Fibroblast of lung (primary cell): Measurements from ENCODE around the gene DIAPH3. TPM values are rescaled to one million over a fixed set of nuclear protein-coding genes. Genes with fewer than 3 reads are reported as not detected.
"Not testable (repeated sequence)": the region's sequence is repeated elsewhere in the genome, so short reads cannot be mapped to it uniquely, and the experiment has no call there.

Experiments
- DNase-seq, 2 donors: peaks; one replicate each; pipeline versions ENCODE4 v3.0.0 to v3.0.0-alpha.2; 2010; ENCODE audit warnings: low read depth in 2 of 2
- H2AFZ ChIP-seq: 2 replicates; pipeline ENCODE4 v1.5.1; 2012; ENCODE audit warnings: low read length, control low read depth, inconsistent platforms
- H3K27ac ChIP-seq: 2 replicates; pipeline ENCODE4 v1.5.1; 2011; ENCODE audit warnings: low read length, control low read depth; ENCODE audit not compliant: insufficient read depth
- H3K27me3 ChIP-seq: 2 replicates; pipeline ENCODE4 v1.5.1; 2011; ENCODE audit warnings: mild to moderate bottlenecking, low read length; ENCODE audit not compliant: control insufficient read depth, insufficient read depth
- H3K36me3 ChIP-seq: 2 replicates; pipeline ENCODE4 v1.5.1; 2011; ENCODE audit warnings: low read length; ENCODE audit not compliant: control insufficient read depth, insufficient read depth
- H3K4me1 ChIP-seq: 2 replicates; pipeline ENCODE4 v1.5.1; 2011; ENCODE audit warnings: low read length; ENCODE audit not compliant: control insufficient read depth, insufficient read depth; ENCODE audit errors: extremely low read depth
- H3K4me2 ChIP-seq: 2 replicates; pipeline ENCODE4 v1.5.1; 2011; ENCODE audit warnings: low read length, control low read depth; ENCODE audit not compliant: insufficient read depth; ENCODE audit errors: extremely low read depth
- H3K4me3 ChIP-seq, 4 experiments: fragments of 200-600 bp in 1 of 4; sonication (generic) in 1 of 4; replicated peaks in 1 of 4; 2 replicates each; pipeline ENCODE4 v1.5.1; 2011 to 2016; ENCODE audit warnings: low read length in 4 of 4, low read depth in 3 of 4, mild to moderate bottlenecking in 3 of 4, control low read depth in 2 of 4, inconsistent platforms in 1 of 4, mixed read lengths in 1 of 4; ENCODE audit not compliant: insufficient read depth in 1 of 4; ENCODE audit errors: control extremely low read depth in 1 of 4
- H3K79me2 ChIP-seq: 2 replicates; pipeline ENCODE4 v1.5.1; 2012; ENCODE audit warnings: mild to moderate bottlenecking, low read length, inconsistent platforms; ENCODE audit not compliant: control insufficient read depth, insufficient read depth
- H3K9ac ChIP-seq: 2 replicates; pipeline ENCODE4 v1.5.1; 2011; ENCODE audit warnings: mild to moderate bottlenecking, low read length, control low read depth; ENCODE audit not compliant: insufficient read depth
- H3K9me3 ChIP-seq: 2 replicates; pipeline ENCODE4 v1.5.1; 2012; ENCODE audit warnings: low read depth, low read length; ENCODE audit not compliant: control insufficient read depth, insufficient read depth
- H4K20me1 ChIP-seq: 2 replicates; pipeline ENCODE4 v1.5.1; 2011; ENCODE audit warnings: low read length; ENCODE audit not compliant: control insufficient read depth, insufficient read depth; ENCODE audit errors: extremely low read depth
- CTCF ChIP-seq, 2 donors: IDR thresholded peaks in 1 of 2; conservative IDR thresholded peaks in 1 of 2; 1 replicate in 1 of 2; 2 replicates in 1 of 2; pipeline ENCODE4 v1.5.1; 2011 to 2012; ENCODE audit warnings: low read length in 2 of 2, control low read depth in 1 of 2, inconsistent platforms in 1 of 2, low read depth in 1 of 2, mild to moderate bottlenecking in 1 of 2
- EZH2 ChIP-seq: IDR thresholded peaks from 2 replicates; pipeline ENCODE4 v1.5.1; 2012; ENCODE audit warnings: low read length, control low read depth, mild to moderate bottlenecking; ENCODE audit errors: missing control alignments
- polyA plus RNA-seq, 2 donors: library from polyadenylated mRNA; depleted of rRNA in 1 of 2; stranded (reverse) in 1 of 2; unstranded in 1 of 2; fragments of >200 nt; gene quantifications; 2 replicates each; pipeline ENCODE4 v1.2.1, GENCODE V29; 2011 to 2012; ENCODE audit warnings: missing spikeins in 1 of 2
- total RNA-seq: library from RNA; depleted of rRNA; stranded (reverse); fragments of >200 nt; gene quantifications from 2 replicates; pipeline ENCODE4 v1.2.1, GENCODE V29; 2014

The DIAPH3 gene
- total and polyA plus RNA-seq, 2 donors (not counting 1 experiment from before 2014, with no cell fraction given) = 5.9 to 10.9 TPM

GRCh38 chr13:60047918-60048317, 115.8 kb downstream of the DIAPH3 start:
- Histone ChIP-seq H3K79me2 (no peaks in the 10 kb centered on the region), H2AFZ (no peak overlapping the region), H3K4me1 (no peaks in the 10 kb centered on the region), H3K27me3 (no peaks in the 10 kb centered on the region), H3K9ac (no peak overlapping the region), H3K4me3 (no peak overlapping the region), H3K36me3 (no peaks in the 10 kb centered on the region), H3K4me2 (no peak overlapping the region), H3K27ac (no peak overlapping the region), H3K9me3 (no peaks in the 10 kb centered on the region), H4K20me1 (no peaks in the 10 kb centered on the region)
- TF ChIP-seq CTCF (conservative IDR thresholded peaks at IDR 0.05 in 1 of 2, IDR thresholded peaks at IDR 0.05 in 1 of 2; ENCODE audit: low read depth in 1 of 2, low read length in 2 of 2) = no peak
- TF ChIP-seq EZH2 = no peak
- peak; percentile 5 to 9 for DNase-seq

GRCh38 chr13:60044321-60044720, 119.4 kb downstream of the DIAPH3 start:
- TF ChIP-seq CTCF (conservative IDR thresholded peaks at IDR 0.05 in 1 of 2, IDR thresholded peaks at IDR 0.05 in 1 of 2; ENCODE audit: low read depth in 1 of 2, low read length in 2 of 2) = no peak
- no peak for TF ChIP-seq EZH2
- DNase-seq = no peak
- H3K9ac ChIP-seq = no peak overlapping the region

GRCh38 chr13:60043262-60043661, 120.5 kb downstream of the DIAPH3 start:
- no peaks in the 10 kb centered on the region for H3K36me3 ChIP-seq
- no peak overlapping the region for H3K4me2 ChIP-seq
- H3K79me2 ChIP-seq = no peaks in the 10 kb centered on the region
- H3K9me3 ChIP-seq = no peaks in the 10 kb centered on the region
- H3K27me3 ChIP-seq = no peaks in the 10 kb centered on the region
- TF ChIP-seq EZH2 = no peak
- TF ChIP-seq CTCF (conservative IDR thresholded peaks at IDR 0.05 in 1 of 2, IDR thresholded peaks at IDR 0.05 in 1 of 2; ENCODE audit: low read depth in 1 of 2, low read length in 2 of 2) = no peak
- H3K9ac ChIP-seq = no peak overlapping the region
- H3K27ac ChIP-seq = no peak overlapping the region
- no peaks in the 10 kb centered on the region for H3K4me1 ChIP-seq
- no peaks in the 10 kb centered on the region for H4K20me1 ChIP-seq
- H3K4me3 ChIP-seq = no peak overlapping the region
- peak in 1 of 2 donors; percentile 37 for DNase-seq
- peak overlapping the region; percentile 22 for H2AFZ ChIP-seq

More at GRCh38 chr13:60044321-60044720, 119.4 kb downstream of the DIAPH3 start:
- H3K4me2 ChIP-seq = no peak overlapping the region
- H3K9me3 ChIP-seq = no peaks in the 10 kb centered on the region
- H3K4me3 ChIP-seq = no peak overlapping the region
- H3K27me3 ChIP-seq = no peaks in the 10 kb centered on the region
- H3K36me3 ChIP-seq = no peaks in the 10 kb centered on the region
- H4K20me1 ChIP-seq = no peaks in the 10 kb centered on the region
- no peak overlapping the region for H2AFZ ChIP-seq
- no peak overlapping the region for H3K27ac ChIP-seq
- H3K79me2 ChIP-seq = no peaks in the 10 kb centered on the region
- no peaks in the 10 kb centered on the region for H3K4me1 ChIP-seq

- H3K27ac ChIP-seq, DNase-seq, H3K4me1 ChIP-seq, H3K36me3 ChIP-seq, H3K9ac ChIP-seq, H3K4me2 ChIP-seq, H3K79me2 ChIP-seq, H3K4me3 ChIP-seq, H2AFZ ChIP-seq, H3K9me3 ChIP-seq, H4K20me1 ChIP-seq, H3K27me3 ChIP-seq: not testable (repeated sequence)
These were observed 123.1 kb downstream of the DIAPH3 start for GRCh38 chr13:60040668-60041067.
